ENCODE measurements around the gene EPB41L4A. TPM values are rescaled to one million over a fixed set of nuclear protein-coding genes. Genes with fewer than 3 reads are reported as not detected.

The EPB41L4A gene
- total RNA-seq, 1 experiment from 2014 or later, result 0.87 TPM

GRCh38 chr5:112267231-112267630 is 151.8 kb downstream of the EPB41L4A start:
- in situ Hi-C loops (cut with HindIII; ENCODE audit: low pct_unique_long_range_greater_than_20kb, low sequenced_read_pairs), result no loop called here
- CTCF ChIA-PET, result no interaction called here
- intact Hi-C loops (cut with micrococcal nuclease; ENCODE audit: unreplicated experiment), result no loop called here
- Histone ChIP-seq H3K4me3 (ENCODE audit: low read depth in 2 of 2, low read length in 2 of 2) (no peak overlapping the region), H3K4me1 (ENCODE audit: control insufficient read depth, insufficient read depth, low read length) (no peaks in the 10 kb centered on the region), H3K27me3 (ENCODE audit: control insufficient read depth, insufficient read depth, low read length) (0 out of 2 replicates have a peak, but pooled peaks cover 2% of the 10 kb centered on the region), H3K9me3 (ENCODE audit: control insufficient read depth, insufficient read depth, low read depth, low read length) (no peaks in the 10 kb centered on the region), H3K36me3 (ENCODE audit: control insufficient read depth, insufficient read depth, low read length) (no peaks in the 10 kb centered on the region), H3K27ac (ENCODE audit: low read length) (no peak overlapping the region)
- ATAC-seq (no peak), DNase-seq (ENCODE audit: low read depth, low spot score) (no peak)
- TF ChIP-seq POLR2AphosphoS5 (IDR thresholded peaks at IDR 0.05; ENCODE audit: low read depth, low read length) (no peak), TCF7L2 (IDR thresholded peaks at IDR 0.05; ENCODE audit: low read depth, low read length) (no peak), SIN3A (IDR thresholded peaks at IDR 0.05; ENCODE audit: borderline replicate concordance, insufficient read depth, low read depth, low read length) (no peak), REST (IDR thresholded peaks at IDR 0.05; ENCODE audit: insufficient read depth in 1 of 2, low read depth in 2 of 2, low read length in 1 of 2) (no peak), CTCF (IDR thresholded peaks at IDR 0.05) (no peak)
- no TSS peak for BruUV-seq (replicated peaks)
- POLR2A ChIA-PET, result no interaction called here

- Histone ChIP-seq H3K36me3 (ENCODE audit: control insufficient read depth, insufficient read depth, low read length) (no peaks in the 10 kb centered on the region), H3K4me3 (ENCODE audit: low read depth in 2 of 2, low read length in 2 of 2) (no peak overlapping the region), H3K9me3 (ENCODE audit: control insufficient read depth, insufficient read depth, low read depth, low read length) (no peaks in the 10 kb centered on the region), H3K4me1 (ENCODE audit: control insufficient read depth, insufficient read depth, low read length) (no peaks in the 10 kb centered on the region), H3K27ac (ENCODE audit: low read length) (no peak overlapping the region), H3K27me3 (ENCODE audit: control insufficient read depth, insufficient read depth, low read length) (no peaks in the 10 kb centered on the region)
- TF ChIP-seq TCF7L2 (IDR thresholded peaks at IDR 0.05; ENCODE audit: low read depth, low read length) (no peak), CTCF (IDR thresholded peaks at IDR 0.05) (no peak), REST (IDR thresholded peaks at IDR 0.05; ENCODE audit: insufficient read depth in 1 of 2, low read depth in 2 of 2, low read length in 1 of 2) (no peak), POLR2AphosphoS5 (IDR thresholded peaks at IDR 0.05; ENCODE audit: low read depth, low read length) (no peak), SIN3A (IDR thresholded peaks at IDR 0.05; ENCODE audit: borderline replicate concordance, insufficient read depth, low read depth, low read length) (no peak)
- no peak for ATAC-seq
- ChIA-PET CTCF (no interaction called here), POLR2A (no interaction called here)
- DNase-seq (ENCODE audit: low read depth, low spot score), result no peak
- no TSS peak for BruUV-seq (replicated peaks)
- intact Hi-C loops (cut with micrococcal nuclease; ENCODE audit: unreplicated experiment), result no loop called here
- in situ Hi-C loops (cut with HindIII; ENCODE audit: low pct_unique_long_range_greater_than_20kb, low sequenced_read_pairs), result no loop called here
Observed at GRCh38 chr5:112264666-112265065, 154.4 kb downstream of the EPB41L4A start.
